H1 (cell line): ENCODE measurements around the gene MTPN. TPM values are rescaled to one million over a fixed set of nuclear protein-coding genes. Genes with fewer than 3 reads are reported as not detected.

ENCODE experiments used
- CTCF ChIA-PET: fragments of 300-600 bp; sonication (Branson Sonifier 250); formaldehyde crosslinking; loops from one replicate; lab custom pipeline; 2021; ENCODE audit not compliant: partially characterized antibody; lab: Charles Lee
- POLR2A ChIA-PET: fragments of 300-600 bp; sonication (Branson Sonifier 250); formaldehyde crosslinking; loops from one replicate; lab custom pipeline; 2021; ENCODE audit warnings: inconsistent platforms; ENCODE audit not compliant: partially characterized antibody; lab: Charles Lee
- DNase-seq, 2 experiments: peaks; one replicate each; pipeline versions ENCODE4 v3.0.0 to v3.0.0-alpha.2; 2010 to 2022; ENCODE audit warnings: low spot score in 2 of 2, low read depth in 1 of 2, mixed read lengths in 1 of 2
- FAIRE-seq: peaks from 2 replicates; lab custom pipeline; 2011; peaks lifted over from hg19 to GRCh38; lab: Jason Lieb, UNC
- H2AFZ ChIP-seq: 2 replicates; pipeline ENCODE4 v1.8.1; 2012; ENCODE audit warnings: low read length, inconsistent platforms
- H2AK5ac ChIP-seq: 2 replicates; pipeline ENCODE4 v1.6.1; 2013; ENCODE audit warnings: low read depth, low read length
- H2BK120ac ChIP-seq: replicated peaks from 2 replicates; pipeline ENCODE3; 2013; ENCODE audit warnings: low read depth, low read length, inconsistent platforms
- H2BK12ac ChIP-seq: 2 replicates; pipeline ENCODE4 v1.6.1; 2013; ENCODE audit warnings: low read depth, low read length
- H2BK15ac ChIP-seq: 2 replicates; pipeline ENCODE4 v1.6.1; 2013; ENCODE audit warnings: low read length
- H2BK20ac ChIP-seq: 2 replicates; pipeline ENCODE4 v1.6.1; 2013; ENCODE audit warnings: low read length
- H2BK5ac ChIP-seq: 2 replicates; pipeline ENCODE4 v1.6.1; 2013; ENCODE audit warnings: low read depth, low read length
- H3K14ac ChIP-seq: 2 replicates; pipeline ENCODE4 v1.6.1; 2013; ENCODE audit warnings: inconsistent platforms; ENCODE audit not compliant: insufficient read length
- H3K18ac ChIP-seq: 2 replicates; pipeline ENCODE4 v1.6.1; 2013; ENCODE audit warnings: low read length; ENCODE audit errors: extremely low read depth
- H3K23ac ChIP-seq: 2 replicates; pipeline ENCODE4 v1.6.1; 2013; ENCODE audit warnings: inconsistent platforms; ENCODE audit not compliant: insufficient read length
- H3K23me2 ChIP-seq: 2 replicates; pipeline ENCODE4 v1.6.1; 2013; ENCODE audit warnings: low read depth, low read length
- H3K27ac ChIP-seq: 2 replicates; pipeline ENCODE4 v1.6.1; 2011; ENCODE audit warnings: low read depth, low read length, inconsistent platforms
- H3K27me3 ChIP-seq, 4 experiments: replicated peaks in 1 of 4; 1 replicate in 1 of 4; 2 replicates in 3 of 4; pipeline versions ENCODE4 v1.6.1 to v1.8.1; 2011 to 2013; ENCODE audit warnings: low read length in 3 of 4, mild to moderate bottlenecking in 3 of 4, inconsistent platforms in 2 of 4, mixed read lengths in 2 of 4, moderate library complexity in 1 of 4; ENCODE audit not compliant: control insufficient read depth in 3 of 4, insufficient read depth in 3 of 4; ENCODE audit errors: extremely low read depth in 1 of 4
- H3K36me3 ChIP-seq, 4 experiments: 2 replicates each; pipeline versions ENCODE4 v1.6.1 to v1.8.1; 2011 to 2013; ENCODE audit warnings: mild to moderate bottlenecking in 4 of 4, low read length in 3 of 4, moderate library complexity in 2 of 4, control low read depth in 1 of 4, inconsistent platforms in 1 of 4; ENCODE audit not compliant: insufficient read depth in 4 of 4, control insufficient read depth in 2 of 4
- H3K4ac ChIP-seq: replicated peaks from 2 replicates; pipeline ENCODE3; 2013; ENCODE audit warnings: low read length, low read depth, mixed read lengths, inconsistent platforms; ENCODE audit not compliant: insufficient read length
- H3K4me1 ChIP-seq, 4 experiments: replicated peaks in 1 of 4; 1 replicate in 1 of 4; 2 replicates in 3 of 4; pipeline versions ENCODE4 v1.6.1 to v1.8.1; 2011 to 2013; ENCODE audit warnings: low read length in 3 of 4, inconsistent platforms in 2 of 4, mixed read lengths in 1 of 4; ENCODE audit not compliant: insufficient read depth in 4 of 4, control insufficient read depth in 3 of 4
- H3K4me2 ChIP-seq, 2 experiments: 2 replicates each; pipeline versions ENCODE4 v1.6.1 to v1.8.1; 2011 to 2013; ENCODE audit warnings: low read depth in 2 of 2, low read length in 2 of 2, control low read depth in 1 of 2, inconsistent platforms in 1 of 2, mild to moderate bottlenecking in 1 of 2; ENCODE audit not compliant: insufficient read depth in 1 of 2
- H3K4me3 ChIP-seq, 4 experiments: fragments of 200-600, 300-600 bp in 1 of 4; sonication (generic), shearing (Covaris generic), sonication (Bioruptor Twin) in 1 of 4; 2 replicates each; pipeline versions ENCODE4 v1.5.1 to v1.8.1; 2011 to 2016; ENCODE audit warnings: low read length in 4 of 4, low read depth in 3 of 4, control low read depth in 2 of 4, inconsistent platforms in 2 of 4, mild to moderate bottlenecking in 2 of 4, mixed read lengths in 1 of 4, moderate library complexity in 1 of 4; ENCODE audit not compliant: insufficient read depth in 2 of 4; ENCODE audit errors: extremely low read depth in 1 of 4
- H3K56ac ChIP-seq: replicated peaks from 2 replicates; pipeline ENCODE3; 2013; ENCODE audit warnings: low read depth, mild to moderate bottlenecking, mixed read lengths, low read length, inconsistent platforms; ENCODE audit not compliant: insufficient read length
- H3K79me1 ChIP-seq: 2 replicates; pipeline ENCODE4 v1.6.1; 2013; ENCODE audit warnings: low read depth, low read length, control low read depth
- H3K79me2 ChIP-seq, 2 experiments: 2 replicates each; pipeline versions ENCODE4 v1.6.1 to v1.8.1; 2012 to 2013; ENCODE audit warnings: low read length in 2 of 2, mild to moderate bottlenecking in 2 of 2, inconsistent platforms in 1 of 2; ENCODE audit not compliant: insufficient read depth in 2 of 2, control insufficient read depth in 1 of 2
- H3K9ac ChIP-seq, 4 experiments: replicated peaks in 1 of 4; 1 replicate in 1 of 4; 2 replicates in 3 of 4; pipeline versions ENCODE4 v1.6.1 to v1.8.1; 2011 to 2013; ENCODE audit warnings: low read depth in 3 of 4, low read length in 3 of 4, control low read depth in 2 of 4, mild to moderate bottlenecking in 2 of 4, moderate library complexity in 2 of 4, inconsistent platforms in 1 of 4; ENCODE audit errors: extremely low read depth in 1 of 4
- H3K9me3 ChIP-seq, 2 experiments: 2 replicates each; pipeline versions ENCODE4 v1.6.1 to v1.8.1; 2012 to 2013; ENCODE audit warnings: mild to moderate bottlenecking in 2 of 2, moderate library complexity in 2 of 2, control low read depth in 1 of 2, inconsistent platforms in 1 of 2, low read depth in 1 of 2, low read length in 1 of 2, mixed read lengths in 1 of 2; ENCODE audit not compliant: insufficient read depth in 2 of 2
- H4K20me1 ChIP-seq, 2 experiments: replicated peaks in 1 of 2; 2 replicates each; pipeline versions ENCODE3 to v1.8.1; 2011 to 2013; ENCODE audit warnings: inconsistent platforms in 2 of 2, low read length in 2 of 2, mild to moderate bottlenecking in 1 of 2; ENCODE audit not compliant: insufficient read depth in 2 of 2, control insufficient read depth in 1 of 2
- H4K5ac ChIP-seq: 2 replicates; pipeline ENCODE4 v1.6.1; 2013; ENCODE audit warnings: low read length, low read depth, mixed read lengths, inconsistent platforms; ENCODE audit not compliant: insufficient read length
- H4K8ac ChIP-seq: 2 replicates; pipeline ENCODE4 v1.8.0; 2013; ENCODE audit warnings: mild to moderate bottlenecking, moderate library complexity, low read length, inconsistent platforms; ENCODE audit not compliant: insufficient read depth; ENCODE audit errors: extremely low read depth
- H4K91ac ChIP-seq: replicated peaks from 2 replicates; pipeline ENCODE3; 2013; ENCODE audit warnings: low read length, mixed read lengths, inconsistent platforms; ENCODE audit not compliant: insufficient read length
- CBX5 ChIP-seq: fragments of 300-800, 300-1000 bp; sonication (generic); IDR thresholded peaks from 2 replicates; pipeline ENCODE4 v1.7.1; 2016; ENCODE audit warnings: antibody characterized with exemption, low read length, low read depth
- EP300 ChIP-seq, 2 experiments: IDR thresholded peaks; 1 replicate in 1 of 2; 2 replicates in 1 of 2; pipeline ENCODE4 v1.6.1; 2011 to 2012; ENCODE audit warnings: low read depth in 2 of 2, low read length in 2 of 2, mild to moderate bottlenecking in 2 of 2, borderline replicate concordance in 1 of 2, inconsistent platforms in 1 of 2, moderate library complexity in 1 of 2
- JUN ChIP-seq: IDR thresholded peaks from 2 replicates; pipeline ENCODE4 v1.6.1; 2011; ENCODE audit warnings: low read depth, mild to moderate bottlenecking, improper control_type of control experiment, low read length
- KDM5A ChIP-seq: fragments of 200-600 bp; IDR thresholded peaks from 2 replicates; pipeline ENCODE4 v1.7.1; 2012; ENCODE audit warnings: mild to moderate bottlenecking, low read length, inconsistent platforms, mixed read lengths
- POLR2A ChIP-seq, 2 experiments: IDR thresholded peaks; 1 replicate in 1 of 2; 2 replicates in 1 of 2; pipeline ENCODE4 v1.6.1; 2011; ENCODE audit warnings: low read depth in 2 of 2, low read length in 2 of 2, mild to moderate bottlenecking in 2 of 2; ENCODE audit errors: control extremely low read depth in 1 of 2
- RBBP5 ChIP-seq: IDR thresholded peaks from 2 replicates; pipeline ENCODE4 v1.7.1; 2012; ENCODE audit warnings: low read depth, mild to moderate bottlenecking, inconsistent platforms, low read length, moderate library complexity, borderline replicate concordance
- RXRA ChIP-seq: IDR thresholded peaks from 2 replicates; pipeline ENCODE4 v1.6.1; 2011; ENCODE audit warnings: low read depth, mild to moderate bottlenecking, low read length, moderate library complexity; ENCODE audit not compliant: insufficient read depth
- SIX5 ChIP-seq: IDR thresholded peaks from 2 replicates; pipeline ENCODE4 v1.6.1; 2011; ENCODE audit warnings: mild to moderate bottlenecking, low read depth, low read length
- SP1 ChIP-seq: IDR thresholded peaks from 2 replicates; pipeline ENCODE4 v1.6.1; 2011; ENCODE audit warnings: low read depth, low read length
- SP2 ChIP-seq: IDR thresholded peaks from 2 replicates; pipeline ENCODE4 v1.6.1; 2012; ENCODE audit warnings: mild to moderate bottlenecking, low read length, inconsistent platforms
- SRF ChIP-seq: IDR thresholded peaks from 2 replicates; pipeline ENCODE4 v1.6.1; 2011; ENCODE audit warnings: mild to moderate bottlenecking, low read depth, low read length, moderate library complexity
- TAF1 ChIP-seq: IDR thresholded peaks from 2 replicates; pipeline ENCODE4 v1.6.1; 2011; ENCODE audit warnings: mild to moderate bottlenecking, low read depth, low read length
- WGBS, 2 experiments: shearing (Covaris generic) in 1 of 2; methylation state at CpG; one replicate each; pipeline versions ENCODE4 v1.1.6 to v1.1.7; 2013 to 2015; ENCODE audit warnings: low lambda C conversion rate in 2 of 2, mixed read lengths in 2 of 2, inconsistent platforms in 1 of 2, low coverage in 1 of 2, missing lambda C conversion rate in 1 of 2; ENCODE audit not compliant: insufficient replicate concordance in 2 of 2, insufficient coverage in 1 of 2, insufficient read length in 1 of 2; ENCODE audit errors: extremely low coverage in 1 of 2, missing lambda C conversion rate in 1 of 2; 5-methylcytosine and 5-hydroxymethylcytosine counted together
- polyA plus RNA-seq, 7 experiments: library from polyadenylated mRNA; depleted of rRNA in 3 of 7; stranded (reverse) in 5 of 7; unstranded in 2 of 7; fragments of >200 nt in 5 of 7; fragments of 200-250 nt in 2 of 7; gene quantifications; 1 replicate in 5 of 7; 2 replicates in 1 of 7; 4 replicates in 1 of 7; pipeline versions ENCODE4 v1.2.1 to v1.2.3, GENCODE V29; 2011 to 2013; ENCODE audit warnings: missing spikeins in 2 of 7, mixed read lengths in 2 of 7
- total RNA-seq: library from RNA; stranded (reverse); fragmentation: NEBNext Ultra II Directional; extraction: Animal tissue kit (Norgen Biotek cat#: 25700); gene quantifications from 2 replicates; pipeline ENCODE4 v1.2.1, GENCODE V29; 2021
- TF ChIP-seq, protein P1 (sequence below), 3 experiments: IDR thresholded peaks; 1 replicate in 2 of 3; 2 replicates in 1 of 3; pipeline versions ENCODE4 v1.5.1 to v1.6.1; 2011; ENCODE audit warnings: low read length in 3 of 3, mild to moderate bottlenecking in 3 of 3, inconsistent platforms in 2 of 3, low read depth in 1 of 3, moderate library complexity in 1 of 3; ENCODE audit not compliant: insufficient read depth in 1 of 3; ENCODE audit errors: control extremely low read depth in 1 of 3

MTPN gene
- total and polyA plus RNA-seq, 2 of the 8 experiments (the other 6 are each of a cell fraction or from before 2014, with no cell fraction given), result 33.0 to 101 TPM

DNA sequence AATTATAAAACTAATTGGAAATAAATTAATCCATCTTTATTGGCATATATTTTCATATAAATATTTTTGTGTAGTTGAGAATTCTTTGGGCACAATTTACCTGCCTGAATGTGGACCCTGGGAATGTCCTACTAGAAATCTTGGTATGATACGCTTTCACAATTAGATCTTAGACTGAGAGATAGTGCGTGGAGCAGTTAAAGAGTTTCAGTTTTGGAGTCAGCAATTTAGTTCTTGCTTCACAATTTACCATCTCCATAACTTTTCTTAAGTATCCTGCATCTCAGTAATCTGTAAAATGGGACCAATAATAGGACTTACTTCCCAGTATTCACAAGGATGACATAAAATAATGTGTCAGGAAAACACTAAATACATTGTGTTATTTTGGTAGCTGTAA, 2.0 kb downstream of the MTPN start:
- ChIA-PET CTCF (interaction anchor here (1.6 kb wide), 1 partner anchor 9 kb away, joined by 6 read pairs; no protein-coding TSS in a partner anchor), POLR2A (no interaction called here)
- Histone ChIP-seq H4K8ac (no peak overlapping the region), H3K4me3 (no peak overlapping the region), H2BK120ac (no peak overlapping the region), H4K20me1 (peaks cover 0 to 4% of the 10 kb centered on the region in 2 experiments), H3K4me1 (peaks cover 0 to 8% (median 2%) of the 10 kb centered on the region in 4 experiments; a peak in 3 of 7 replicates), H3K4ac (no peak overlapping the region), H3K79me1 (no peaks in the 10 kb centered on the region), H2BK15ac (no peak overlapping the region), H3K4me2 (no peak overlapping the region), H3K56ac (no peak overlapping the region), H3K23me2 (peaks cover 2% of the 10 kb centered on the region), H3K27ac (no peak overlapping the region), H3K79me2 (peaks cover 2 to 62% of the 10 kb centered on the region in 2 experiments; a peak in 3 of 4 replicates), H3K9ac (no peak overlapping the region), H4K5ac (no peak overlapping the region), H3K14ac (no peak overlapping the region), H4K91ac (no peak overlapping the region), H3K36me3 (peaks cover 0 to 3% (median 0%) of the 10 kb centered on the region in 4 experiments; a peak in 2 of 8 replicates), H2BK20ac (no peak overlapping the region), H3K23ac (no peak overlapping the region), H3K27me3 (no peaks in the 10 kb centered on the region), H3K9me3 (no peaks in the 10 kb centered on the region), H2AK5ac (no peak overlapping the region), H3K18ac (no peak overlapping the region), H2AFZ (no peak overlapping the region), H2BK12ac (no peak overlapping the region), H2BK5ac (no peak overlapping the region)
- no peak for FAIRE-seq
- 91% methylated on average over 2 of the region's 2 CpGs; no CpG with 5 or more reads in 1 of the 2 experiments for WGBS, 2 experiments
- DNase-seq, result no peak
- TF ChIP-seq CBX5 (no peak), SIX5 (no peak), RBBP5 (no peak), SP2 (no peak), POLR2A (IDR thresholded peaks at IDR 0.05; ENCODE audit: control extremely low read depth in 1 of 2, low read depth in 2 of 2, low read length in 2 of 2) (no peak), KDM5A (no peak), EP300 (IDR thresholded peaks at IDR 0.05; ENCODE audit: borderline replicate concordance in 1 of 2, low read depth in 2 of 2, low read length in 2 of 2) (no peak), TAF1 (no peak), SRF (no peak), JUN (no peak), RXRA (no peak), SP1 (no peak)
- TF ChIP-seq, protein P1, sequence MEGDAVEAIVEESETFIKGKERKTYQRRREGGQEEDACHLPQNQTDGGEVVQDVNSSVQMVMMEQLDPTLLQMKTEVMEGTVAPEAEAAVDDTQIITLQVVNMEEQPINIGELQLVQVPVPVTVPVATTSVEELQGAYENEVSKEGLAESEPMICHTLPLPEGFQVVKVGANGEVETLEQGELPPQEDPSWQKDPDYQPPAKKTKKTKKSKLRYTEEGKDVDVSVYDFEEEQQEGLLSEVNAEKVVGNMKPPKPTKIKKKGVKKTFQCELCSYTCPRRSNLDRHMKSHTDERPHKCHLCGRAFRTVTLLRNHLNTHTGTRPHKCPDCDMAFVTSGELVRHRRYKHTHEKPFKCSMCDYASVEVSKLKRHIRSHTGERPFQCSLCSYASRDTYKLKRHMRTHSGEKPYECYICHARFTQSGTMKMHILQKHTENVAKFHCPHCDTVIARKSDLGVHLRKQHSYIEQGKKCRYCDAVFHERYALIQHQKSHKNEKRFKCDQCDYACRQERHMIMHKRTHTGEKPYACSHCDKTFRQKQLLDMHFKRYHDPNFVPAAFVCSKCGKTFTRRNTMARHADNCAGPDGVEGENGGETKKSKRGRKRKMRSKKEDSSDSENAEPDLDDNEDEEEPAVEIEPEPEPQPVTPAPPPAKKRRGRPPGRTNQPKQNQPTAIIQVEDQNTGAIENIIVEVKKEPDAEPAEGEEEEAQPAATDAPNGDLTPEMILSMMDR (IDR thresholded peaks at IDR 0.05; ENCODE audit: control extremely low read depth in 1 of 3, insufficient read depth in 1 of 3, low read depth in 1 of 3, low read length in 3 of 3), result no peak
